T-helper 2 cell treated with Interferon-gamma antibody and Interleukin-4, amounts not matched to agents 100 ng/mL and 5 ng/mL, for 36 hours (primary cell): ENCODE results near the gene FOXA3. TPM values are rescaled to one million over a fixed set of nuclear protein-coding genes. Genes with fewer than 3 reads are reported as not detected.
"Not testable (repeated sequence)": the region's sequence is repeated elsewhere in the genome, so short reads cannot be mapped to it uniquely, and the experiment has no call there.

Experiments
- intact Hi-C: fragments of 100-400 bp; cut with micrococcal nuclease; formaldehyde crosslinking; loops from one replicate; pipeline ENCODE4 v1.15.1; 2023
- total RNA-seq: library from RNA; stranded (reverse); gene quantifications from 2 replicates; pipeline ENCODE4 v1.2.3, GENCODE V29; 2022

Gene FOXA3
- total RNA-seq, 1 donor from 2014 or later = not detected

- intact Hi-C loops = loop anchor here (1.0 to 2.0 kb wide), 7 partner anchors 16 to 480 kb away; partner anchors contain the start of genes CCDC61, FBXO46, MYPOP and POLR1G
Measured at GRCh38 chr19:45886427-45887199, 22.5 kb downstream of the FOXA3 start.

GRCh38 chr19:45887200-45887710 lies 23.1 kb downstream of the FOXA3 start:
- intact Hi-C loops = loop anchor here (2.0 kb wide), 1 partner anchor 156 kb away; the partner anchor contains the start of gene FBXO46

- intact Hi-C loops = no loop called here
Measured at GRCh38 chr19:45889210-45889885, 25.2 kb downstream of the FOXA3 start.

- intact Hi-C loops = no loop called here
Measured at GRCh38 chr19:45890877-45891276, 26.8 kb downstream of the FOXA3 start.

GRCh38 chr19:45895519-45895972 lies 31.4 kb downstream of the FOXA3 start:
- intact Hi-C loops = no loop called here

GRCh38 chr19:45895983-45896599 lies 32.0 kb downstream of the FOXA3 start:
- intact Hi-C loops = not testable (repeated sequence)

- intact Hi-C loops = no loop called here
Measured at GRCh38 chr19:45897261-45897812, 33.2 kb downstream of the FOXA3 start.

- intact Hi-C loops = no loop called here
Measured at GRCh38 chr19:45899253-45899652, 35.1 kb downstream of the FOXA3 start.

GRCh38 chr19:45899919-45900589 lies 35.9 kb downstream of the FOXA3 start:
- intact Hi-C loops = loop anchor here (5.0 kb wide), 1 partner anchor 723 kb away; the partner anchor contains the start of genes BLOC1S3 and TRAPPC6A

GRCh38 chr19:45900738-45901431 lies 36.8 kb downstream of the FOXA3 start:
- intact Hi-C loops = loop anchor here (5.0 kb wide), 1 partner anchor 724 kb away; the partner anchor contains the start of genes BLOC1S3 and TRAPPC6A

- intact Hi-C loops = loop anchor here (5.0 kb wide), 1 partner anchor 724 kb away; the partner anchor contains the start of genes BLOC1S3 and TRAPPC6A
Measured at GRCh38 chr19:45901432-45901911, 37.3 kb downstream of the FOXA3 start.

- intact Hi-C loops = loop anchor here (1.0 to 5.0 kb wide), 4 partner anchors 16 to 725 kb away; partner anchors contain the start of genes BLOC1S3, IRF2BP1, SYMPK and TRAPPC6A
Measured at GRCh38 chr19:45901912-45902650, 38.0 kb downstream of the FOXA3 start, which contains the start of gene MYPOP. Gene MYPOP (minus strand): TSS chr19:45902613. CDS start chr19:45901773, 840 bp downstream.

GRCh38 chr19:45902651-45903625 lies 38.8 kb downstream of the FOXA3 start:
- intact Hi-C loops = loop anchor here (1.0 to 5.0 kb wide), 5 partner anchors 17 to 726 kb away; partner anchors contain the start of genes BLOC1S3, CCDC61, IRF2BP1 and SYMPK

GRCh38 chr19:45905011-45905410 lies 40.9 kb downstream of the FOXA3 start:
- intact Hi-C loops = no loop called here

- intact Hi-C loops = no loop called here
Measured at GRCh38 chr19:45906221-45906620, 42.1 kb downstream of the FOXA3 start.

- intact Hi-C loops = no loop called here
Measured at GRCh38 chr19:45908956-45909355, 44.8 kb downstream of the FOXA3 start.

- intact Hi-C loops = no loop called here
Measured at GRCh38 chr19:45911291-45911690, 47.2 kb downstream of the FOXA3 start.
